Islet precursor cell (in vitro differentiated cells): Measurements from ENCODE around the gene SLAMF9.
"Not testable (repeated sequence)": the region's sequence is repeated elsewhere in the genome, so short reads cannot be mapped to it uniquely, and the experiment has no call there.

Experiments used
- DNase-seq: peaks from one replicate; pipeline ENCODE4 v3.0.0-alpha.2; 2018

SLAMF9 gene

DNA sequence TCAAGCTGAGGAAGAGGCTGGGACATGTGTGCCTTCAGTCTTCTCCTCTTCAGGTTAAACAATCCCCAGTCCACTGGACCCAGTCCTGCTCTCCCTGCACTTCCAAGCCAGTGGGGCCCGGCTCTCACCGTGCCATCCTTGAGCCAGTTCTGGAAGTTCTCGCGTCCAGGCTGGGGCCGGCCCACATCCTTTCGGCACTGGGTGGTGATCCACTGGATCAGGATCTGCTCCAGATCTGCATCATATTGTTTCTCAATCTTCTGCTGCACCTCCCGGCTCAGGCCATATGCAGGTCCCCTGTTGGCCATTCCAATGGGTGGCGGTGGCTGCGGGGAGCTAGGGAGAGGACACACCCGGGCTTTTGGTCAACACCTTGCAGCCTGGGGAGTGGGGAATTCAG lies 33.8 kb downstream of the SLAMF9 start:
- no peak for DNase-seq

DNA sequence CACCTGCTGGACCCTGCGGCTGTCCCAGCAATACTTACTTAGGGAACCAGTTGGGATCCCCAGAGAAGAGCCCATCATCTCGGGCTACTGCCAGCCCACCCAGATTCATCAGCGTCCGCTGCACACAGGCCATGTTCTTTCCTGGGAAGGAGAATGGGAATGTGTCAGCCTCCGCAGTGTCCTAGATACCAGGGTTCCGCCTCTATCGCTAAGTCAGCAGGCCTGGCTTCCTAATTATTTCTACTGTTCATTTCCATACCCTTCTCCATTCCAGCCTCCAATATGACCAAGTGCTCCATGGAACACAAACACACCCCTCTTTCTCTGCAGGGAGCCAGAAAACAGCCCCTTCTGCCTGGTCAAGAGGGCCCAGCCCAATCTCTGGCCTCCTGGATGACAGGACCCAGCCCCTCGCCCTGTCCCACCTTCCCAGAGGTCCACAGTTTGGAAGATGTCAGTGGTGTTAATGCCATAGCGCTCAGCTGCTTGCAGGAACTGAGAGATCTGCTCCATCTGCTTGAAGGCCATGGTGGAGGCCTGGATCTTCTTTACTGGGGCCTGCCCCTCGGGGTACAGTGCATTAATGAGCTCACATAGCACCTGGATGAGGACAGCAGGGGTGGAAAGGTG lies 34.7 kb downstream of the SLAMF9 start:
- no peak for DNase-seq

DNA sequence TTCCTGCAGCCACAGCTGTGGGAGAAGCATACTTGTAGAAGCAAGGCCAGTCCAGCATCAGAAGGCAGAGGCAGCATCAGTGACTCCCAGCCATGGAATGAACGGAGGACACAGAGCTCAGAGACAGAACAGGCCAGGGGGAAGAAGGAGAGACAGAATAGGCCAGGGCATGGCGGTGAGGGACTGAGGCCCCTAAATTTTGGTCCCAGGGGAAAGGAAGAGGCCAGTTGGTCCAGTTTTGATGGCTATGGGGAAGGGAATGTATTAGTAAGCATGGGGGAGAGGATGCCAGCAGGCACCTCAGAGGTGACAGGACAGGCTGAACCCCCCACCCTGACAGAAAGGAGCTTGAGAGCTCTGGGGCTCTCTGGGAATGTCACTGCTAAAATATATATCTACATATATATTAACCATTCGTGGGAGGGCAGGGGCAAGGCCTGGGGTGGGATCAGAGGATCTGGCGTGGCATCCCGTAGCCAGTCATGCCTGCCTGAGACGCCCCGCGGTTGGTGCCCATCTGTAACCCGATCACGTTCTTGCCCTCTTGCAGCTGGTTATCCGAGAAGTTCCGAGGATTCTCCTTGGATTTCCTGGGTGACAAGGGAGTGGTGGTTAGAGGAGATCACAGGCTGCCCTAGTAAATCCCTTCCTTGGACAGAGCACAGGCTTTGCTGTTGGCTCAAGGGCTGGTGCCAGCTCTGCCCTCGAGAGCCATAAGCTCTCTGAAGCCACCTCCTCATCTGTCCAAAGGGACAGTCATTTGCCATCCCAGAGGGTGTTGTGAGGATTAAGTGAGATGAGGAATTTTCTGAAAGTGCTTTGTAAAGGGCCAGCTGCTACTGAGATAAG lies 35.5 kb downstream of the SLAMF9 start:
- no peak for DNase-seq

DNA sequence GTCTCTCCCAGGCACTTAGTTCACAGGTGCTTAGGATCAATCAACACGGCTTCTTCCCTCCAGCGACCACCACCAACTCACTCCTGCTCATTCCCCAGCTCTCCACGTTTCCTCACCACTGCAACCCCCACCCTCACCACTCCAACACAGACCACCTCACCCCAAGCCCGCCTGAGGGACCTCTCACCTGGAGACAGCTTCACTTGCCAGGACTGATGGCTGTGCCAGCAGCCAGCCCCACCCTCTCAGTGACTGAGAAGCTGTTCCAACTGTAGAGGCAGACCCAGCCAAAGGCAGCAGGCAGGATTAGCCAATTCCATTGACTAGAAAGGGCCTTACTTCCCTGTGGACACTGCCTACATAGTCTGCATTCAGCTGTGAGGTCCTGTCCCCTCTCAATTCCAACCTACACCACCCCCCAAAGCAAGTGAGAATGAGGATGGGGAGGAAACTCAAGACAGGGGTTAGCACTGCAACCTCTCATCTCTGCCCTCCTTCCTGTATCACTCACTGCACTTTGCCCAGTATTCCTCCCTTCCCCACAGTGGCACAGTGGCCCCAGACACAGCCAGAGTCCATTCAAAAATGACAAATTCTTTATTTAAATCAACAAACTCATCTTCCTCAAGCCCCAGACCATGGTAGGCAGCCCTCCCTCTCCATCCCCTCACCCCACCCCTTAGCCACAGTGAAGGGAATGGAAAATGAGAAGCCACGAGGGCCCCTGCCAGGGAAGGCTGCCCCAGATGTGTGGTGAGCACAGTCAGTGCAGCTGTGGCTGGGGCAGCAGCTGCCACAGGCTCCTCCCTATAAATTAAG lies 36.3 kb downstream of the SLAMF9 start:
- DNase-seq, result no peak

DNA sequence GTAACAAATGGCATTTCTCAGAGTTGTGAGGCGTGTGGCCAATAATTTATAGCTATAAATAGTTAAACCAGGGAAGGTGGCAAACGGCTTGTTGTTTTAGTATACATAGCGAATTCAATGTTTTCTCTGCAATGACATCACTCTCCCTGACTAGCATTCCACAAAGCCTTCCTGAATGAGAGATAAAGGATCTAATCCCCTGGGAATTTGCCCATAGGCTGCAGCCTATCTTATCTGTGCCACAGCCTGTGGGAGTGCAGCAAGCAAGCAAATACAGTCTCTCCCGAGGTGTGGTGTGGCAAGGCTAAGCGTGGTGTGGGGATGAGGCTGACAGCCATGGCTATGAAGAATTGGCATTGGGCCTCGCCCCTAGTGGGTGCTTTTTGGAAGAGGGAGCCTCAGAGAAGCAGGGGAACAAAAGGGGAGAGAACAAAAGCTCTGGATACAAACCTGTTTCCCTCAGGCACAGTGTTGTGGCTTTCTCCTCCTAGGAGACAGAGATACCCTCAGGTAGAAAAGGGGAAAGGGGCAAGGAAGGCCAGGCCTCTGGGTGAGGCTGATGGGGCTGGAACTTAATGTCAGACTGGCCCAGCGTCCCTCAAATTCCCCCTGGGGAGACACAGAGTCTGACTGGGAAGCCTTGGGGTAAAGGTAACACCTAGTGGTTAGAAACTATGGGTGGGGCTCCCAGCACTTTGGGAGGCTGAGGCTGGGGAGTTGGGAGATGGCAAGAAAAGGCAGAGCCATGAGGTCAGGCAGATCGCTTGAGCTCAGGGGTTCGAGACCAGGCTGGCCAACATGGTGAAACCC lies 37.6 kb downstream of the SLAMF9 start:
- peak; percentile 97 for DNase-seq

DNA sequence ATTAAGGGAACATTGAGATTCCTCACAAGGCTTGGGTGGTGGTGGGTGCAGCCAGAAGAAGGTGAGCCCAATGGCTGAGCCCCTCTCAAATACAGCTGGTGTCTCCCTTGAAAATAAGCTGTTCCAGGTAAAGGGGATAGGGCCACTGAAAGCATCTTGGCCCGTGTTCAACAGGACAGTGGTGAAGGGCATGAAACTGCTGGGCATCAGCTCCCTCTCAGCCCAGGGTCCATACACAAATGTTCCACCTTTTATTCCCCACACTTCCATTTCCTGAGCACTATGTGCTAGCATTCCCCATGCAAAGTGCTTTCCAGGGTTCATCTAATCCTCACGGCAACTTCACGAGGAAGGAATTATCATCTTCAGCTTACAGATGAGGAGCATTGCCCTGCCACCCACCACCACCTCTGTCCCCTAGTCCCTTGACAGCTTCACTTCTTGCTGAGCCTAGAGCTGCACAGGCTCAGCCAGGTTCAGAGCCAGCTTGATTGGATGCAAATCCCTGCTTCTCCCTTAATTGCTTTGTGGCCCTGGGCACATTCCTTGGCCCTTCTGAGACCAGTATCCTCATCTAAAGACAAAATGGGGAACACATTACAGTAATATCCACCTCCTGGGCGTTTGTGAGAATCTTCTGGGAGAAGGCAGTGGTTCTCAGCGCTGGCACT lies 38.3 kb downstream of the SLAMF9 start:
- peak; percentile 93 for DNase-seq

- no peak for DNase-seq
Measured at GRCh38 chr1:159914252-159915018, 39.6 kb downstream of the SLAMF9 start.

GRCh38 chr1:159913451-159914192 lies 40.4 kb downstream of the SLAMF9 start:
- DNase-seq, result no peak

GRCh38 chr1:159911326-159912070 lies 42.5 kb downstream of the SLAMF9 start:
- DNase-seq, result no peak

- DNase-seq, result no peak
Measured at GRCh38 chr1:159908031-159908940, 45.8 kb downstream of the SLAMF9 start.

GRCh38 chr1:159906960-159907359 lies 47.1 kb downstream of the SLAMF9 start:
- no peak for DNase-seq

DNA sequence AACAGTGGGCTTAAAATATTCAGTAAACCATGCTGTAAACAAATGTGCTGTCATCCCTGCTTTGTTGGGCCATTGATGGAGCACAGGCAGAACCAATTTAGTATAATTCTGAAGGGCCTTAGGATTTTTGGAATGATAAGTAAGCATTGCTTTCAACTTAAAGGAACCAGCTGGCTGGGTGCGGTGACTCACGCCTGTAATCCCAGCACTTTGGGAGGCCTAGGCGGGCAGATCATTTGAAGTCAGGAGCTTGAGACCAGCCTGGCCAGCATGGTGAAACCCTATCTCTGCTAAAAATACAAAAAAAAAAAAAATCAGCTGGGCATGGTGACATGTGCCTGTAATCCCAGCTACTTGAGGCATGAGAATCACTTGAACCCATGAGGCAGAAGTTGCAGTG lies 50.0 kb downstream of the SLAMF9 start:
- not testable (repeated sequence) for DNase-seq

DNA sequence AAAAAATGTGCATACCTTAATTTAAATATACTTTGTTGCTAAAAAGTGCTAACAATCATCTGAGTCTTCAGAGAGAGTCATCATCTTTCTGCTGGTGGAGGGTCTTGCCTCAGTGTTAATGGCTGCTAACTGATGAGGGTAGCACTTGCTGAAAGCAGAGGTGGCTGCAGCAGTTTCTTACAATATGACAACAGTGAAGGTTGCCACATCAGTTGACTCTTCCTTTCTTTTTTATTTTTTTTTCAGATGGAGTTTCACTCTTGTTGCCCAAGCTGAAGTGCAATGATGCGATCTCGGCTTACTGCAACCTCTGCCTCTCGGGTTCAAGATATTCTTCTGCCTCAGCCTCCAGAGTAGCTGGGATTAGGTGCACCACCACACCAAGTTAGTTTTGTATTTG lies 51.5 kb downstream of the SLAMF9 start:
- no peak for DNase-seq
